Tongue (tissue), 2 donors: ENCODE results near the gene GPR78. TPM values are rescaled to one million over a fixed set of nuclear protein-coding genes. Genes with fewer than 3 reads are reported as not detected.

Experiments
- DNase-seq: peaks from one replicate; pipeline ENCODE4 v3.0.0-alpha.2; 2015
- total RNA-seq: library from RNA; depleted of rRNA; stranded (reverse); fragments of >200 nt; gene quantifications from one replicate; pipeline ENCODE4 v1.2.3, GENCODE V29; 2014

The GPR78 gene
- total RNA-seq, 1 donor from 2014 or later = 1.3 TPM

GRCh38 chr4:8586671-8587468 lies 6.7 kb downstream of the GPR78 start:
- no peak for DNase-seq

- no peak for DNase-seq
These were observed 7.4 kb downstream of the GPR78 start for GRCh38 chr4:8587469-8588195.

- no peak for DNase-seq
These were observed 7.9 kb downstream of the GPR78 start for GRCh38 chr4:8588196-8588470.

- no peak for DNase-seq
These were observed 9.1 kb downstream of the GPR78 start for GRCh38 chr4:8589336-8589735.

GRCh38 chr4:8589823-8590545 lies 9.8 kb downstream of the GPR78 start:
- no peak for DNase-seq

GRCh38 chr4:8590546-8590880 lies 10.3 kb downstream of the GPR78 start:
- no peak for DNase-seq

GRCh38 chr4:8591114-8591513 lies 10.9 kb downstream of the GPR78 start:
- no peak for DNase-seq

GRCh38 chr4:8591626-8592365 lies 11.6 kb downstream of the GPR78 start:
- no peak for DNase-seq

- peak; percentile 57 for DNase-seq
These were observed 12.4 kb downstream of the GPR78 start, which contains the start of gene CPZ for GRCh38 chr4:8592366-8593263. Gene CPZ (plus strand): TSS chr4:8592765. CDS start chr4:8592834, 69 bp downstream.

GRCh38 chr4:8593264-8594096 lies 13.3 kb downstream of the GPR78 start:
- no peak for DNase-seq

- peak; percentile 83 for DNase-seq
These were observed 14.2 kb downstream of the GPR78 start for GRCh38 chr4:8594097-8595038.

GRCh38 chr4:8595237-8596087 lies 15.3 kb downstream of the GPR78 start:
- DNase-seq = no peak

- DNase-seq = no peak
These were observed 16.7 kb downstream of the GPR78 start for GRCh38 chr4:8596891-8597290.

- no peak for DNase-seq
These were observed 17.1 kb downstream of the GPR78 start for GRCh38 chr4:8597319-8597718.

GRCh38 chr4:8597791-8598190 lies 17.6 kb downstream of the GPR78 start:
- no peak for DNase-seq

- DNase-seq = no peak
These were observed 18.3 kb downstream of the GPR78 start for GRCh38 chr4:8598391-8599090.

- DNase-seq = no peak
These were observed 18.9 kb downstream of the GPR78 start for GRCh38 chr4:8599091-8599460.

GRCh38 chr4:8599657-8600056 lies 19.5 kb downstream of the GPR78 start:
- DNase-seq = peak; percentile 60
